Fibroblast of lung (primary cell): Measurements from ENCODE around the gene AGAP1. TPM values are rescaled to one million over a fixed set of nuclear protein-coding genes. Genes with fewer than 3 reads are reported as not detected.
A peak's percentile ranks its signal among the peaks of the same experiment; 100 is the strongest.

Source experiments
- DNase-seq, 2 donors: peaks; one replicate each; pipeline versions ENCODE4 v3.0.0 to v3.0.0-alpha.2; 2010; ENCODE audit warnings: low read depth in 2 of 2
- H2AFZ ChIP-seq: 2 replicates; pipeline ENCODE4 v1.5.1; 2012; ENCODE audit warnings: low read length, control low read depth, inconsistent platforms
- H3K27ac ChIP-seq: 2 replicates; pipeline ENCODE4 v1.5.1; 2011; ENCODE audit warnings: low read length, control low read depth; ENCODE audit not compliant: insufficient read depth
- H3K27me3 ChIP-seq: 2 replicates; pipeline ENCODE4 v1.5.1; 2011; ENCODE audit warnings: mild to moderate bottlenecking, low read length; ENCODE audit not compliant: control insufficient read depth, insufficient read depth
- H3K36me3 ChIP-seq: 2 replicates; pipeline ENCODE4 v1.5.1; 2011; ENCODE audit warnings: low read length; ENCODE audit not compliant: control insufficient read depth, insufficient read depth
- H3K4me1 ChIP-seq: 2 replicates; pipeline ENCODE4 v1.5.1; 2011; ENCODE audit warnings: low read length; ENCODE audit not compliant: control insufficient read depth, insufficient read depth; ENCODE audit errors: extremely low read depth
- H3K4me2 ChIP-seq: 2 replicates; pipeline ENCODE4 v1.5.1; 2011; ENCODE audit warnings: low read length, control low read depth; ENCODE audit not compliant: insufficient read depth; ENCODE audit errors: extremely low read depth
- H3K4me3 ChIP-seq, 4 experiments: fragments of 200-600 bp in 1 of 4; sonication (generic) in 1 of 4; replicated peaks in 1 of 4; 2 replicates each; pipeline ENCODE4 v1.5.1; 2011 to 2016; ENCODE audit warnings: low read length in 4 of 4, low read depth in 3 of 4, mild to moderate bottlenecking in 3 of 4, control low read depth in 2 of 4, inconsistent platforms in 1 of 4, mixed read lengths in 1 of 4; ENCODE audit not compliant: insufficient read depth in 1 of 4; ENCODE audit errors: control extremely low read depth in 1 of 4
- H3K79me2 ChIP-seq: 2 replicates; pipeline ENCODE4 v1.5.1; 2012; ENCODE audit warnings: mild to moderate bottlenecking, low read length, inconsistent platforms; ENCODE audit not compliant: control insufficient read depth, insufficient read depth
- H3K9ac ChIP-seq: 2 replicates; pipeline ENCODE4 v1.5.1; 2011; ENCODE audit warnings: mild to moderate bottlenecking, low read length, control low read depth; ENCODE audit not compliant: insufficient read depth
- H3K9me3 ChIP-seq: 2 replicates; pipeline ENCODE4 v1.5.1; 2012; ENCODE audit warnings: low read depth, low read length; ENCODE audit not compliant: control insufficient read depth, insufficient read depth
- H4K20me1 ChIP-seq: 2 replicates; pipeline ENCODE4 v1.5.1; 2011; ENCODE audit warnings: low read length; ENCODE audit not compliant: control insufficient read depth, insufficient read depth; ENCODE audit errors: extremely low read depth
- CTCF ChIP-seq, 2 donors: IDR thresholded peaks in 1 of 2; conservative IDR thresholded peaks in 1 of 2; 1 replicate in 1 of 2; 2 replicates in 1 of 2; pipeline ENCODE4 v1.5.1; 2011 to 2012; ENCODE audit warnings: low read length in 2 of 2, control low read depth in 1 of 2, inconsistent platforms in 1 of 2, low read depth in 1 of 2, mild to moderate bottlenecking in 1 of 2
- EZH2 ChIP-seq: IDR thresholded peaks from 2 replicates; pipeline ENCODE4 v1.5.1; 2012; ENCODE audit warnings: low read length, control low read depth, mild to moderate bottlenecking; ENCODE audit errors: missing control alignments
- polyA plus RNA-seq, 2 donors: library from polyadenylated mRNA; depleted of rRNA in 1 of 2; stranded (reverse) in 1 of 2; unstranded in 1 of 2; fragments of >200 nt; gene quantifications; 2 replicates each; pipeline ENCODE4 v1.2.1, GENCODE V29; 2011 to 2012; ENCODE audit warnings: missing spikeins in 1 of 2
- total RNA-seq: library from RNA; depleted of rRNA; stranded (reverse); fragments of >200 nt; gene quantifications from 2 replicates; pipeline ENCODE4 v1.2.1, GENCODE V29; 2014

AGAP1 gene
- total and polyA plus RNA-seq, 2 donors (not counting 1 experiment from before 2014, with no cell fraction given) = 10.6 to 14.0 TPM

GRCh38 chr2:235711527-235711926 is 217.7 kb downstream of the AGAP1 start:
- no peaks in the 10 kb centered on the region for H3K36me3 ChIP-seq
- no peak overlapping the region for H3K9ac ChIP-seq
- H4K20me1 ChIP-seq = no peaks in the 10 kb centered on the region
- no peaks in the 10 kb centered on the region for H3K27me3 ChIP-seq
- no peak overlapping the region for H3K4me3 ChIP-seq
- H2AFZ ChIP-seq = no peak overlapping the region
- no peak overlapping the region for H3K4me2 ChIP-seq
- no peaks in the 10 kb centered on the region for H3K9me3 ChIP-seq
- peaks cover 3% of the 10 kb centered on the region for H3K79me2 ChIP-seq
- H3K4me1 ChIP-seq = peaks cover 8% of the 10 kb centered on the region
- no peak for DNase-seq
- no peak overlapping the region for H3K27ac ChIP-seq
- TF ChIP-seq CTCF (conservative IDR thresholded peaks at IDR 0.05 in 1 of 2, IDR thresholded peaks at IDR 0.05 in 1 of 2; ENCODE audit: low read depth in 1 of 2, low read length in 2 of 2) (no peak), EZH2 (no peak)

GRCh38 chr2:235712176-235712575 is 218.3 kb downstream of the AGAP1 start:
- no peak for TF ChIP-seq CTCF (conservative IDR thresholded peaks at IDR 0.05 in 1 of 2, IDR thresholded peaks at IDR 0.05 in 1 of 2; ENCODE audit: low read depth in 1 of 2, low read length in 2 of 2)
- no peak for TF ChIP-seq EZH2
- Histone ChIP-seq H2AFZ (no peak overlapping the region), H3K27me3 (no peaks in the 10 kb centered on the region), H3K36me3 (no peaks in the 10 kb centered on the region), H3K4me3 (no peak overlapping the region), H3K4me1 (peaks cover 8% of the 10 kb centered on the region), H3K9me3 (no peaks in the 10 kb centered on the region), H3K9ac (no peak overlapping the region), H4K20me1 (no peaks in the 10 kb centered on the region), H3K27ac (no peak overlapping the region), H3K4me2 (no peak overlapping the region), H3K79me2 (peaks cover 3% of the 10 kb centered on the region)
- DNase-seq = no peak

- Histone ChIP-seq H3K4me2 (no peak overlapping the region), H3K4me3 (no peak overlapping the region), H3K27me3 (no peaks in the 10 kb centered on the region), H4K20me1 (no peaks in the 10 kb centered on the region), H3K79me2 (no peaks in the 10 kb centered on the region), H3K9ac (no peak overlapping the region), H3K27ac (no peak overlapping the region), H3K36me3 (no peaks in the 10 kb centered on the region), H2AFZ (no peak overlapping the region), H3K4me1 (peaks cover 10% of the 10 kb centered on the region), H3K9me3 (no peaks in the 10 kb centered on the region)
- no peak for TF ChIP-seq EZH2
- no peak for TF ChIP-seq CTCF (conservative IDR thresholded peaks at IDR 0.05 in 1 of 2, IDR thresholded peaks at IDR 0.05 in 1 of 2; ENCODE audit: low read depth in 1 of 2, low read length in 2 of 2)
- DNase-seq = peak in 1 of 2 donors; percentile 14
Observed at GRCh38 chr2:235713189-235713588, 219.3 kb downstream of the AGAP1 start.
